ENCODE measurements around the gene ALDH1A2.

- TF ChIP-seq CTCF (IDR thresholded peaks at IDR 0.05) (no peak), POLR2A (IDR thresholded peaks at IDR 0.05) (no peak)
Observed at GRCh38 chr15:58080398-58080797, 14.9 kb upstream of the ALDH1A2 start.
